ENCODE data around the gene ADGRD2. TPM values are rescaled to one million over a fixed set of nuclear protein-coding genes. Genes with fewer than 3 reads are reported as not detected.

Gene ADGRD2
- total and polyA plus RNA-seq, 9 of the 15 experiments (the other 6 are each of a cell fraction or from before 2014, with no cell fraction given), result not detected

GRCh38 chr9:124415102-124415851 lies 35.0 kb upstream of the ADGRD2 start, which contains the start of gene PSMB7 (continued):
- TF ChIP-seq, protein P1, sequence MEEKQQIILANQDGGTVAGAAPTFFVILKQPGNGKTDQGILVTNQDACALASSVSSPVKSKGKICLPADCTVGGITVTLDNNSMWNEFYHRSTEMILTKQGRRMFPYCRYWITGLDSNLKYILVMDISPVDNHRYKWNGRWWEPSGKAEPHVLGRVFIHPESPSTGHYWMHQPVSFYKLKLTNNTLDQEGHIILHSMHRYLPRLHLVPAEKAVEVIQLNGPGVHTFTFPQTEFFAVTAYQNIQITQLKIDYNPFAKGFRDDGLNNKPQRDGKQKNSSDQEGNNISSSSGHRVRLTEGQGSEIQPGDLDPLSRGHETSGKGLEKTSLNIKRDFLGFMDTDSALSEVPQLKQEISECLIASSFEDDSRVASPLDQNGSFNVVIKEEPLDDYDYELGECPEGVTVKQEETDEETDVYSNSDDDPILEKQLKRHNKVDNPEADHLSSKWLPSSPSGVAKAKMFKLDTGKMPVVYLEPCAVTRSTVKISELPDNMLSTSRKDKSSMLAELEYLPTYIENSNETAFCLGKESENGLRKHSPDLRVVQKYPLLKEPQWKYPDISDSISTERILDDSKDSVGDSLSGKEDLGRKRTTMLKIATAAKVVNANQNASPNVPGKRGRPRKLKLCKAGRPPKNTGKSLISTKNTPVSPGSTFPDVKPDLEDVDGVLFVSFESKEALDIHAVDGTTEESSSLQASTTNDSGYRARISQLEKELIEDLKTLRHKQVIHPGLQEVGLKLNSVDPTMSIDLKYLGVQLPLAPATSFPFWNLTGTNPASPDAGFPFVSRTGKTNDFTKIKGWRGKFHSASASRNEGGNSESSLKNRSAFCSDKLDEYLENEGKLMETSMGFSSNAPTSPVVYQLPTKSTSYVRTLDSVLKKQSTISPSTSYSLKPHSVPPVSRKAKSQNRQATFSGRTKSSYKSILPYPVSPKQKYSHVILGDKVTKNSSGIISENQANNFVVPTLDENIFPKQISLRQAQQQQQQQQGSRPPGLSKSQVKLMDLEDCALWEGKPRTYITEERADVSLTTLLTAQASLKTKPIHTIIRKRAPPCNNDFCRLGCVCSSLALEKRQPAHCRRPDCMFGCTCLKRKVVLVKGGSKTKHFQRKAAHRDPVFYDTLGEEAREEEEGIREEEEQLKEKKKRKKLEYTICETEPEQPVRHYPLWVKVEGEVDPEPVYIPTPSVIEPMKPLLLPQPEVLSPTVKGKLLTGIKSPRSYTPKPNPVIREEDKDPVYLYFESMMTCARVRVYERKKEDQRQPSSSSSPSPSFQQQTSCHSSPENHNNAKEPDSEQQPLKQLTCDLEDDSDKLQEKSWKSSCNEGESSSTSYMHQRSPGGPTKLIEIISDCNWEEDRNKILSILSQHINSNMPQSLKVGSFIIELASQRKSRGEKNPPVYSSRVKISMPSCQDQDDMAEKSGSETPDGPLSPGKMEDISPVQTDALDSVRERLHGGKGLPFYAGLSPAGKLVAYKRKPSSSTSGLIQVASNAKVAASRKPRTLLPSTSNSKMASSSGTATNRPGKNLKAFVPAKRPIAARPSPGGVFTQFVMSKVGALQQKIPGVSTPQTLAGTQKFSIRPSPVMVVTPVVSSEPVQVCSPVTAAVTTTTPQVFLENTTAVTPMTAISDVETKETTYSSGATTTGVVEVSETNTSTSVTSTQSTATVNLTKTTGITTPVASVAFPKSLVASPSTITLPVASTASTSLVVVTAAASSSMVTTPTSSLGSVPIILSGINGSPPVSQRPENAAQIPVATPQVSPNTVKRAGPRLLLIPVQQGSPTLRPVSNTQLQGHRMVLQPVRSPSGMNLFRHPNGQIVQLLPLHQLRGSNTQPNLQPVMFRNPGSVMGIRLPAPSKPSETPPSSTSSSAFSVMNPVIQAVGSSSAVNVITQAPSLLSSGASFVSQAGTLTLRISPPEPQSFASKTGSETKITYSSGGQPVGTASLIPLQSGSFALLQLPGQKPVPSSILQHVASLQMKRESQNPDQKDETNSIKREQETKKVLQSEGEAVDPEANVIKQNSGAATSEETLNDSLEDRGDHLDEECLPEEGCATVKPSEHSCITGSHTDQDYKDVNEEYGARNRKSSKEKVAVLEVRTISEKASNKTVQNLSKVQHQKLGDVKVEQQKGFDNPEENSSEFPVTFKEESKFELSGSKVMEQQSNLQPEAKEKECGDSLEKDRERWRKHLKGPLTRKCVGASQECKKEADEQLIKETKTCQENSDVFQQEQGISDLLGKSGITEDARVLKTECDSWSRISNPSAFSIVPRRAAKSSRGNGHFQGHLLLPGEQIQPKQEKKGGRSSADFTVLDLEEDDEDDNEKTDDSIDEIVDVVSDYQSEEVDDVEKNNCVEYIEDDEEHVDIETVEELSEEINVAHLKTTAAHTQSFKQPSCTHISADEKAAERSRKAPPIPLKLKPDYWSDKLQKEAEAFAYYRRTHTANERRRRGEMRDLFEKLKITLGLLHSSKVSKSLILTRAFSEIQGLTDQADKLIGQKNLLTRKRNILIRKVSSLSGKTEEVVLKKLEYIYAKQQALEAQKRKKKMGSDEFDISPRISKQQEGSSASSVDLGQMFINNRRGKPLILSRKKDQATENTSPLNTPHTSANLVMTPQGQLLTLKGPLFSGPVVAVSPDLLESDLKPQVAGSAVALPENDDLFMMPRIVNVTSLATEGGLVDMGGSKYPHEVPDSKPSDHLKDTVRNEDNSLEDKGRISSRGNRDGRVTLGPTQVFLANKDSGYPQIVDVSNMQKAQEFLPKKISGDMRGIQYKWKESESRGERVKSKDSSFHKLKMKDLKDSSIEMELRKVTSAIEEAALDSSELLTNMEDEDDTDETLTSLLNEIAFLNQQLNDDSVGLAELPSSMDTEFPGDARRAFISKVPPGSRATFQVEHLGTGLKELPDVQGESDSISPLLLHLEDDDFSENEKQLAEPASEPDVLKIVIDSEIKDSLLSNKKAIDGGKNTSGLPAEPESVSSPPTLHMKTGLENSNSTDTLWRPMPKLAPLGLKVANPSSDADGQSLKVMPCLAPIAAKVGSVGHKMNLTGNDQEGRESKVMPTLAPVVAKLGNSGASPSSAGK (IDR thresholded peaks at IDR 0.05), result no peak
- TF ChIP-seq NR2C2 (CRISPR knock-in tag; IDR thresholded peaks at IDR 0.05) (peak; percentile 99), NR2C2 (tag; IDR thresholded peaks at IDR 0.05) (peak; percentile 100), AFF4 (CRISPR knock-in tag; IDR thresholded peaks at IDR 0.05) (no peak), RBBP5 (IDR thresholded peaks at IDR 0.05; ENCODE audit: borderline replicate concordance, insufficient read depth, low read length, poor library complexity, severe bottlenecking) (peak; percentile 91), CCNT2 (IDR thresholded peaks at IDR 0.05; ENCODE audit: borderline replicate concordance, extremely low read depth, insufficient read length, low read depth, low read length) (no peak), ETV5 (CRISPR knock-in tag; IDR thresholded peaks at IDR 0.05; ENCODE audit: low read depth) (no peak), ETS2 (tag; IDR thresholded peaks at IDR 0.05; ENCODE audit: borderline replicate concordance, poor library complexity, severe bottlenecking) (no peak), FUS (optimal IDR thresholded peaks at IDR 0.05; ENCODE audit: low read depth, low read length) (no peak)

Measured in K562 (cell line).